Astrocyte of the cerebellum (primary cell): ENCODE measurements around the gene TTLL6.

Experiments used
- DNase-seq: peaks from one replicate; pipeline ENCODE4 v3.0.0-alpha.2; 2011; ENCODE audit warnings: low read depth
- H3K4me3 ChIP-seq: 2 replicates; pipeline ENCODE4 v1.5.1; 2011; ENCODE audit warnings: mild to moderate bottlenecking, low read depth, low read length, moderate library complexity
- CTCF ChIP-seq: IDR thresholded peaks from 2 replicates; pipeline ENCODE4 v1.5.1; 2012; ENCODE audit warnings: low read length, low read depth, moderate library complexity, mild to moderate bottlenecking; ENCODE audit errors: missing control alignments
- in situ Hi-C: cut with HindIII; loops from 2 replicates; pipeline ENCODE4 v1.10.0; 2017; ENCODE audit warnings: low sequenced_read_pairs

Gene TTLL6

GRCh38 chr17:48729335-48730239, 87.4 kb downstream of the TTLL6 start:
- in situ Hi-C loops = loop anchor here (10.0 kb wide), 1 partner anchor 135 kb away; no protein-coding TSS in a partner anchor
- no peak overlapping the region for H3K4me3 ChIP-seq
- no peak for DNase-seq
- TF ChIP-seq CTCF = no peak

GRCh38 chr17:48728232-48729231, 88.5 kb downstream of the TTLL6 start, which contains the start of gene HOXB13:
HOXB13 (minus strand) TSS chr17:48728750; CDS start chr17:48728593, 157 bp downstream.
- DNase-seq = no peak
- TF ChIP-seq CTCF = no peak
- no peak within 1 kb of the TSS for H3K4me3 ChIP-seq
- in situ Hi-C loops = no loop called here

GRCh38 chr17:48727415-48728175, 89.4 kb downstream of the TTLL6 start:
- no peak for DNase-seq
- in situ Hi-C loops = no loop called here
- H3K4me3 ChIP-seq = no peak overlapping the region
- TF ChIP-seq CTCF = no peak

- TF ChIP-seq CTCF = no peak
- DNase-seq = no peak
- in situ Hi-C loops = no loop called here
- H3K4me3 ChIP-seq = no peak overlapping the region
These were observed 90.1 kb downstream of the TTLL6 start for GRCh38 chr17:48726916-48727286.

GRCh38 chr17:48726114-48726915, 90.7 kb downstream of the TTLL6 start:
- in situ Hi-C loops = no loop called here
- no peak overlapping the region for H3K4me3 ChIP-seq
- no peak for TF ChIP-seq CTCF

More at GRCh38 chr17:48726114-48726915, 90.7 kb downstream of the TTLL6 start:
- DNase-seq = no peak
